GDM1 (cell line): ENCODE results near the gene SPATA21.
"Not testable (repeated sequence)": the region's sequence is repeated elsewhere in the genome, so short reads cannot be mapped to it uniquely, and the experiment has no call there.

ENCODE experiments used
- DNase-seq: peaks from one replicate; lab custom pipeline; 2025; lab: John Stamatoyannopoulos, UW

The SPATA21 gene

DNA sequence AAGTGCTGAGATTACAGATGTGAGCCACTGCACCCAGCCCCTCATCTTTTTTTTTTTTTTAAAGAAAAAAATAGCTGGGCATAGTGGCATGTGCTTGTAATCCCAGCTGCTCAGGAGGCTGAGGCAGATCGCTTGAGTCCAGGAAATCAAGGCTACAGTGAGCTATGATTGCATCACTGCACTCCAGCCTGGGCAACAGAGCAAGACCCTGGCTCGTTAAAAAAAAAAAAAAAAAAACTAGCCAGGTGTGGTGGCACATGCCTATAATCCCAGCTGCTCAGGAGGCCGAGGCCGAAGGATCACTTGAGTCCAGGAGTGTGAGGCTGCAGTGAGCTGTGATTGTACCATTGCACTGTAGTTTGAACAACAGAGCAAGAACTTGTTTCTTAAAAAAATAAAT is 56.4 kb downstream of the SPATA21 start:
- DNase-seq, result no peak

DNA sequence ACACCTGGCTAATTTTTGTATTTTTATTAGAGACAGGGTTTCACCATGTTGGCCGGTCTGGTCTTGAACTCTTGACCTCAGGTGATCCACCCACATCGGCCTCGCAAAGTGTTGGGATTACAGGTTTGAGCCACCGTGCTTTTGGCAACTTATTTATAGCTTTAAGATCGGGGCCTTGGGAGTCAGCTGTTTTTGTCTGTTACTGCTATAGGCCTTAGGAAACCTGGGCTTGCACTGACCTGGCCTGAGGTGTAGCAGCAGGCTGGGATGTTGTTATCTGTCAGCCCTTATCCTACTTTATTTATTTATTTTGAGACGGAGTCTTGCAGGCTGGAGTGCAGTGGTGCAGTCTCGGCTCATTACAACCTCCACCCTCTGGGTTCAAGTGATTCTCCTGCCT is 58.8 kb downstream of the SPATA21 start:
- DNase-seq, result no peak

DNA sequence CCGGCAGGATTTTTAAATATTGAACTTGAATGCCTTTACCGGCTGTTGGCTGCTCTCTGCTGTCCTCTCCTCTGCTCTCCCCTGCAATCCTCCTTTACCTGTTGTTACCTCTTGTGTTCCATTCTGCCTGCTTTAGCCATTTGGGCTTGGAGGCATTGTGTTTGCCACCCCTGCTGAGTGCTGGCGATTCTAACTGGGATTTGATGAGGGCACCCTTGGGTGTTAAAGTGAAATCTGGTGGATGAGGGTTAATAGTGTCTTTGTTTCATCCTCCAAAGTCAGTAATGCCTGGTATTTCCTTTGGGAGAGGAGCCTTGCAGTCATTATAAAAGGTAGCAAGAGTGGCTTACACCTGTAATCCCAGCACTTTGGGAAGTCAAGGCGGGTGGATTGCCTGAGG is 60.3 kb downstream of the SPATA21 start:
- DNase-seq, result no peak

DNA sequence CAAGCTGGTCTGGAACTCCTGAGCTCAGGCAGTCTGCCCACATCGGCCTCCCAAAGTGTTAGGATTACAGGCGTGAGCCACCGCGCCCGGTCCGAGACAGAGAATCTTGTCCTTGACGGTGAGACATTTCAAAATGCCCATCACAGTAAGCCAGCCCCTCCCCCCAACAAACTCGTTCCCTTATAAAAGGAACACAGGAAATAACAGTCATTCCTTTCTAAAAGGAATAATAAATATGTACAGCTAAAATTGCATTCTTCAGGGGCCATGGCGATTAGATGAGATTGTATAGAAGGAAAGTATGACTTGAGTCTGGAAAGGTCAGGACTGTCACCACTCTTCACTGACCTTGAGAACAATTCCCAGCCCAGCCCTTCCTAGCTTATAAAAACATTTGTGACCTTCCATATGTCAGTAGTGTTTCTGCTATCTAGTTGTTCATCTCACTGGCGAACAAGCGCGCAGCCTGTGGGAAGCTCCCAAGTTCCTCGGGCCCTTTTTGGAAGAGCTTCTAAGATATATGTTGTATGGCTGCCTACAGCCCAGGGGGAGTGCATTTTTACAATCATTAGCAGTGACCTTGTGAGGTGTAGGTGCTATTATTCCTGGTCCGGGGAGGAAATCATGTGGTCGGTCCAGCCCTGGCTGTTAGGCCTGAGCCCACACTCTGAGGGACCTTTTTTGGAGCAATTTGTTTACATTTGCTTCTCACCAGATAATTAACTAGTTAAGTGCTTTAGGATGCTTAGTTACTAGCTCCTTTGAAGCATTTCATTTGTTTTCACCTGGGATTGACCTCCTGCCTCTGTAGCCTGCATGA is 61.5 kb downstream of the SPATA21 start:
- no peak for DNase-seq

DNA sequence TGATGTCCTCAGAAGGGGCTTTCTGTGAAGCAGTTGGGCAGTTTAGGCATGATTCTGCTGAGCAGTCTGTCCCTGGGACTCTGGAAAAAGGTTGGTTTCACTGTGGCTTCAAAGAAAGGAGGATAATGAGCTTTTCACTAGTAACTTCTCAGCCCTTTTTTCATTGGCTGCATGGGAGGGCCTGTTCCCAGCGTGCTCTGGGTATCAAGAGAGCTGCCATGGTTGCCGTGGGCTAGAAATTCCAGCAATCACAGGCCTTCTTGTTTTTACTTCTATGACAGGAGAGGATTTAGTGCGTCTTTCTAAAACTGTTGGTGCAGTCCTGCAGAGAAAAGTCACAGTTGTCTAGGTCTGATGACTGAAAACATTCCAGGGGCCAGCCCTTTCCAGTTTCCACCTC is 63.0 kb downstream of the SPATA21 start:
- DNase-seq, result no peak

GRCh38 chr1:16372535-16373285 is 64.5 kb downstream of the SPATA21 start:
- no peak for DNase-seq

DNA sequence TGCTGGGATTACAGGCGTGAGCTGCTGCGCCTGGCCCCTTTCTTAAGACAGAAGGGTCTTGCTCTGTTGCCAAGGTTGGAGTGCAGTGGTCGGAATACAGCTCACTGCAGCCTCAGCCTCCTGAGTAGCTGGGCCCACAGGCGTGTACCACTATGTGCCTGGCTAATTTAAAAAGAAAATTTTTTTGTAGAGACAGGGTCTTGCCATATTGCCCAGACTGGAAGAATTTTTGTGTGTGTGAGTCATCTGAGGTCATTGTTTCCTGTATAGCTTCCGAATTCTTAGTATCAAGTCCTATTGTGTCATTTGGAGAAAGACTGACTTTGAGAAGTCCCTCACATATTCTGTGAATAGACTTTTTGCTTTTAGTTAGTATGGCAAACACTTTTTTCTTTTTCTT is 65.5 kb downstream of the SPATA21 start:
- DNase-seq, result no peak

DNA sequence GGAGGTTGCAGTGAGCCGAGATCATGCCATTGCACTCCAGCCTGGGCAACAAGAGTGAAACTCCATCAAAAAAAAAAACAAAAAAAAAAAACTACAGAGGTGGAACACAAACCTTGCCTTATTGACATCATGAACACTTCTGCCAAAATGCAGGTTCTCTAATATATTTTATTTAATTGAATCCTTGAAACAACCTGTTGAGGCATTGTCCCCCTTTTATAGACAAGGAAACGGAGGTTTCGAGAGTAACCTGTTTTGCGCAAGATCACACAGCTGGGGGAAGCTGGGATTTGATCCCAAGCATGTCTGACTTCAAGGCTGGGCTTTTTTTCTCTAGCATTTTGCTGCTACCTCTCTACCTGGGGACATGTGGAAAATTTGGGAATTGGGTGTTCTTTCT is 67.4 kb downstream of the SPATA21 start:
- no peak for DNase-seq

DNA sequence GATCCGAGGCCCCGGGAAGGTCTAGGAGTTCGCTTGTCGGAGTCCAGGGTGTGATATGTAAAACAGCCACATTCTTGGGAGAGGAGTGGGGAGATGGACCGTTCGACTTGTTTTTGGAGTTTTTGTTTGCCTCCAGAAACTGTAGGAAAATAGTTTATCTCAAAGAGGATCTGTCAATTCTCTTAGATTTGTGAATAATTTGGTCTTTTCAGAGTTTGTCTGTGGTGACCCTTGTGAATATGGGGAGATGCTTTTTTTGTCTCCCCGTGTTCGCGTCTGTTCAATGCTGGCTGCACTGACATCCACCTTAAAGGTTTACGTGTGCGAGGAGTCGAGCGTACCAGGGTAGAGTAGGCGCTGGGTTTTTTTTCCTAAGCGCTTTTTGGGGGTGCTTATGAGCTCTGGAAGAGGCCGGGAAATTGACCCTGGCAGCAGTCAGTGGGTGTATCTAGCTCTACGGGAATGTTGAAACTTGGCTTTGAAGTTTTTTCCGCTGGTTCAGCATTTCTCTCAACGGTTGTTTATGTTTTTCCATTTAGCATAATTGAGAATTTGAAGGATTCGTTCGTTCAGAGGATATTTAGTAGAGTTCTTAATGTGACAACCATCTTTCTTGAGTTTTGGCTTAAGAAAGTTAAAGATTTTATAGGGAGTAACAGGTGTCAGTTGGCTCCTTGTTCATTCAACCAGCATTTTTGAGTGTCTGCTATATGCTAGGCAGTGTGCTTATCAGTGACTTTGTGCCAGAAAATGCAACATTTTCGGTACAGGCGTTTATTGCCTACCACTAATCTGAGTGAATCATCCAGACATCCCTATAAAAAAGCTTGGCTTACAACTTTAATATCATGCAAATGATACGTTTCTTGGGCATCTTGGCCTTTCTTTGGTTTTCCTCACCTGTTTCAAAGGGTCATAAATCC is 69.0 kb downstream of the SPATA21 start:
- no peak for DNase-seq

GRCh38 chr1:16367258-16367967 is 69.8 kb downstream of the SPATA21 start:
- peak; percentile 80 for DNase-seq

DNA sequence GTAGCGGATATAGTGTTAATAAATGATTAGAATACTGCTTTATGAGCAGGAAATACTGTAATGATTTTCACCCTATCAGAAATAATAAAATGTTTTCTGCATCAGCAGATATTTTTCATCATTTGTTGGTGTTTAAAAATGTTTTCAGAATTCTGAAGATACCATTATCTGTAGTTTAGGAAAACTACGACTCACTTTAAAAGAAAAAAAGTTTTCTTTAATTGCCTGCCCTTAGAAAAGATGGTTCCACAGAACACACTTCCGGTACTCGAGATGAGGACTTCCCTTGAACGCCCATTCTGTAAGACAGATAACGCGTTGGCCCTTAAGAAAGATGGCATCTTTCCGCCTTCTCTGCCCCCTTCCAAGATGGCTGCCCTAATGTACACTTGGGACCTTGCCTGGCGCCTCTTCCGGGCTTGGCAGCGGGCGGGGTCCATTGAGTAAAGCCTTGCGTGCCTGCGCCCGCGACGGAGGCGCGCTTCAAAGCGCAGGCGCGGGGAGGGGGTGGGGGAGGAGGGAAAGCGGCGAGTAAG is 70.4 kb downstream of the SPATA21 start, which contains the start of gene SZRD1:
TSS of gene SZRD1 (plus strand) at position 521 of the 536 bp plus-strand sequence. CDS start 16 bp downstream, outside the sequence.
- DNase-seq, result peak; percentile 99

DNA sequence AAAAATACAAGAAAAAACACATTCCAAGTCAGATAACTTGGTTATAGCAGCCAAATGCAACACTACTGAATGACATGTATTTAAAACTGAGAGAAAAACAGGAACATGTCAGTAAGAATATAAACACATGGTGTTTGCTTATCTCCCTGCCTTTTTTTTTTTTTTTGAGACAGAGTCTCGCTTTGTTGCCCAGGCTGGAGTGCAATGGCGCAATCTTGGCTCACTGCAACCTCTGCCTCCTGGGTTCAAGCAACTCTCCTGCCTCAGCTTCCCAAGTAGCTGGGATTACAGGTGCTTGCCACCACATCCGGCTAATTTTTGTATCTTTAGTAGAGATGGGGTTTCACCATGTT is 72.1 kb downstream of the SPATA21 start:
- not testable (repeated sequence) for DNase-seq

- no peak for DNase-seq
Measured at GRCh38 chr1:16356867-16357266, 80.4 kb downstream of the SPATA21 start.

DNA sequence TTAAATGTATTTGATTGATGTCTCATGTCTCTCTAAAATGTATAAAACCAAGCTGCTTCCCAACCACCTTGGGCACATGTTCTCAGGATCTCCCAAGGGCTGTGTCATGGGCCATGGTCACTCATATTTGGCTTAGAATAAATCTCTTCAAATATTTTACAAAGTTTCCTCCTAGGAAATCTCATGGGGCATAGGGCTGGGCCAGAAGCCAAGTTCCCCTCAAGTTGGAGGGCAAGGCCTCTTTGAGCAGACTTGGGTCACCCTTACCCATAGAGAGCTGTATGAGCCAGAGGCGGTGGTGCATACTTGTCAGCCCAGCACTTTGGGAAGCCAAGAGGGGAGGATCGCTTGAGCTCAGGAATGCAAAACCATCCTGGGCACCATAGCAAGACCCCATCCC is 82.6 kb downstream of the SPATA21 start:
- no peak for DNase-seq

GRCh38 chr1:16352842-16353535 is 84.2 kb downstream of the SPATA21 start:
- no peak for DNase-seq

DNA sequence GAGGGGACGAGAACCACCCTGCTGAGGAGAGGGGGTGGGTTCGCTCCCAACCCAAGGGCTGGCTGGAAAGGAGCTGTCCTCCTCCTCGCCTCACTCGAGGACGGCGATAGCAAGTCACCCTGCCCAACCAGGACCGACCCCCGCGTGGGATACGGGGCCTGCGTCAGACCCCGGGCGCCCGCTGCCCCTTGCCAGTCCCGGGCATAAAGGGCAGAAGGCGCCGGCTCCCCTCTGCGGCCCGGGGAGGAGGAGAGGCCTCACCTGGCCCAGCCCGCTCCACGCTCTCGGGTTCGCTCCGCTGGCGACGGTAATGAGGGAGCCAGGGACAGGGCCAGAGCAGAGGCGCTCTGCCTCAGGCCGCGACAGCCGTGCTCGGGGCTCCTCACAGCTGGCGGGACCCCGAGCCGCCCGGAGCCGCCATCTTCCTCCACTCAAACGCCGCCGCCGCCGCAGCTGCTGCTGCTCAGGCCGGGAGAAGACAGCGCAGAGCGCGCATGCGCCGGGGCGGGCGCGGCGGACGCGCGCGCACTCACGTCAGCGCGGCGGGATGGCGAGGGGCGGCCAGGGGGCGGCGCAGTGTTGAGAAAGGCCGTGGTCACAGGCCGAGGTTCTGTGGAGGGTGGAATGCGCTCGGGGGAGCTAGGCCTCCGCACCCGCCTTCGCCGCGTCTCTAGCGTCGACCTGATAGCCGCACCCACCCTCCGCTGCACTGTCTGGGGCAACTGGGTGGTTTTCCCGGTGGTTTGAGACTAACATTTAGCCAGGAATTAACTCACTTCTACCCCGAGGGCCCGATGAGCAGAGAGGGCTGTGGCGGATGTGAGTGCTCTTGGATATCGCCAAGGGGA is 85.0 kb downstream of the SPATA21 start, which contains the start of gene FBXO42:
TSS of gene FBXO42 (minus strand) at position 487 of the 848 bp plus-strand sequence. CDS start 37,062 bp downstream, outside the sequence.
- peak; percentile 94 for DNase-seq

GRCh38 chr1:16351456-16351993 is 85.7 kb downstream of the SPATA21 start:
- DNase-seq, result no peak

GRCh38 chr1:16349847-16350406 is 87.3 kb downstream of the SPATA21 start:
- DNase-seq, result no peak
